ENCODE results near the gene VWA3A. TPM values are rescaled to one million over a fixed set of nuclear protein-coding genes. Genes with fewer than 3 reads are reported as not detected.

Gene VWA3A
- total RNA-seq, 2 donors from 2014 or later = 0.33 to 0.52 TPM

DNA sequence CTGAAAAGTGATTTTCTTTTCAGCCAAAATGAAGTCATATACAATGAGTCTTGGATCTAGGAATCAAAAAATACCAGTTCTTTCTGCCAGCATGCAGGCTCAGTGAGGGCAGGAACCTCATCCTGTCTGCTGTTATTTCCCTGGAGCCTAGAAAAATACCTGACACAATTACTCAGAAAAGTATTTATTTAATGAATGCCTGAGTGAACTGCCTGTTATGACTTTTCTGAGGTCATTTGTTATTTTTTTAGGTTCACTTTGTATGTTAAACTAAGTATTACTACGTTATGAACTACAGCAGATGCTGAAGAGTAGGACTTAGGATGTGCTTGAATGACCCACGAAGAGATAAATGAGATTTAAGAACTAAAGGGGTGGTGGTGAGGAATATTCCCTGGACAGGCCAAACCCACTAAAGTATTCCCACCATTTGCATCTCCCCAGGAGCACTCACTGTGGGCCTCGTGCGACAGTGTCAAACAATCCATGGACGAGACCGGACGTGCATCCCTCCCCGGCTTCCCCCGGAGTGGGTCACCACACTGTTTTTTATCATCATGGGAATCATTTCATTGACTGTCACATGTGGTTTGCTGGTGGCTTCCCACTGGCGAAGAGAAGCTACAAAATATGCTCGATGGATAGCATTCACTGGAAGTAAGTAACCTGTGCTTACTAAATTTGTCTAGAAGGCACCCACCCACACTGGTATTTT is 17.1 kb upstream of the VWA3A start:
- H3K27ac ChIP-seq = no peak overlapping the region
- no peaks in the 10 kb centered on the region for H3K9me3 ChIP-seq
- no peaks in the 10 kb centered on the region for H3K36me3 ChIP-seq (replicated peaks in 1 of 2; ENCODE audit: insufficient read depth in 1 of 2, low read depth in 2 of 2)
- intact Hi-C loops (cut with DNase I) = loop anchor here (5.0 kb wide), 1 partner anchor 68 kb away; the partner anchor contains the start of gene MOSMO
- ATAC-seq (no peak), DNase-seq (no peak)
- no peak for TF ChIP-seq POLR2A (IDR thresholded peaks at IDR 0.05)
- TF ChIP-seq, protein P1, sequence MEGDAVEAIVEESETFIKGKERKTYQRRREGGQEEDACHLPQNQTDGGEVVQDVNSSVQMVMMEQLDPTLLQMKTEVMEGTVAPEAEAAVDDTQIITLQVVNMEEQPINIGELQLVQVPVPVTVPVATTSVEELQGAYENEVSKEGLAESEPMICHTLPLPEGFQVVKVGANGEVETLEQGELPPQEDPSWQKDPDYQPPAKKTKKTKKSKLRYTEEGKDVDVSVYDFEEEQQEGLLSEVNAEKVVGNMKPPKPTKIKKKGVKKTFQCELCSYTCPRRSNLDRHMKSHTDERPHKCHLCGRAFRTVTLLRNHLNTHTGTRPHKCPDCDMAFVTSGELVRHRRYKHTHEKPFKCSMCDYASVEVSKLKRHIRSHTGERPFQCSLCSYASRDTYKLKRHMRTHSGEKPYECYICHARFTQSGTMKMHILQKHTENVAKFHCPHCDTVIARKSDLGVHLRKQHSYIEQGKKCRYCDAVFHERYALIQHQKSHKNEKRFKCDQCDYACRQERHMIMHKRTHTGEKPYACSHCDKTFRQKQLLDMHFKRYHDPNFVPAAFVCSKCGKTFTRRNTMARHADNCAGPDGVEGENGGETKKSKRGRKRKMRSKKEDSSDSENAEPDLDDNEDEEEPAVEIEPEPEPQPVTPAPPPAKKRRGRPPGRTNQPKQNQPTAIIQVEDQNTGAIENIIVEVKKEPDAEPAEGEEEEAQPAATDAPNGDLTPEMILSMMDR (IDR thresholded peaks at IDR 0.05) = no peak
- H3K27me3 ChIP-seq = no peaks in the 10 kb centered on the region
- 85 to 88% methylated on average over 11 of the region's 11 CpGs for WGBS, 2 donors
- no peak overlapping the region for H3K4me3 ChIP-seq
- no peaks in the 10 kb centered on the region for H3K4me1 ChIP-seq

GRCh38 chr16:22075776-22076175 is 16.6 kb upstream of the VWA3A start:
- Histone ChIP-seq H3K27me3 (no peaks in the 10 kb centered on the region), H3K4me1 (no peaks in the 10 kb centered on the region), H3K4me3 (no peak overlapping the region), H3K36me3 (replicated peaks in 1 of 2; ENCODE audit: insufficient read depth in 1 of 2, low read depth in 2 of 2) (no peaks in the 10 kb centered on the region), H3K9me3 (no peaks in the 10 kb centered on the region), H3K27ac (no peak overlapping the region)
- ATAC-seq (no peak), DNase-seq (no peak)
- intact Hi-C loops (cut with DNase I) = loop anchor here (5.0 kb wide), 1 partner anchor 68 kb away; the partner anchor contains the start of gene MOSMO
- 92 to 95% methylated on average over 1 of the region's 1 CpG for WGBS, 2 donors
- no peak for TF ChIP-seq POLR2A (IDR thresholded peaks at IDR 0.05)
- TF ChIP-seq, protein P1 (IDR thresholded peaks at IDR 0.05) = no peak

DNA sequence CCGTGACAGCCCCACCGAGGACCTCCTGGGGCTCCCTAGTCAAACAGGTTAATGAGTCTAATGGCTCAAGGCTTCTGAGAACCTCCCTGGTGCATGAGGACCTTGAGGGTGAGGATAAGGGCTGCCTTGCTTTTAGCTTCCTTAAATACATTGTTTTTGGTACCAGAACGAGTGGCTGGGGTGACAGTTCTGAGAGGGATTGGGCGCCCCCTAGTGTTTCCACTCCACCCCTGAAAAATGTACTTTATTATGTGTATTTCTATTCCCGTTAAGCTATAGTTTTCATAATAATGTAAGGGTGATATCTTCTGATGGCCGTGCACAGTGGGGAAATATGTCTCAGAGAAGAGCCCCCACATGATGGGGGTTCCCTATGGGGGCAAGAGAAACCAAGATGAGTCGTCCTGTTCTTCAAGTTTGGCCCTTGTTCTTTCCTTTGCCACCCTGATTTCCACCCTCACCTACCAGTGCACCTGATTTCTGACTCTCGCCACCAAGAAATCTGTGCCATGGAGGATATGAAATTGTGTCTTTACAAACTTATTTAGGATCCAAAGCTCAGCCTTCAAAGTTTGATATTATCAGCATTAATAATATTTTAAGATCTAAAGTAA is 14.5 kb upstream of the VWA3A start:
- no peak for ATAC-seq
- WGBS, 2 donors = 39 to 41% methylated on average over 8 of the region's 8 CpGs

GRCh38 chr16:22078656-22079055 is 13.7 kb upstream of the VWA3A start:
- Histone ChIP-seq H3K4me3 (no peak overlapping the region), H3K36me3 (replicated peaks in 1 of 2; ENCODE audit: insufficient read depth in 1 of 2, low read depth in 2 of 2) (no peaks in the 10 kb centered on the region), H3K4me1 (no peaks in the 10 kb centered on the region), H3K9me3 (no peaks in the 10 kb centered on the region), H3K27me3 (no peaks in the 10 kb centered on the region), H3K27ac (no peak overlapping the region)
- TF ChIP-seq, protein P1 (IDR thresholded peaks at IDR 0.05) = no peak
- no peak for TF ChIP-seq POLR2A (IDR thresholded peaks at IDR 0.05)
- intact Hi-C loops (cut with DNase I) = loop anchor here (5.0 kb wide), 1 partner anchor 71 kb away; the partner anchor contains the start of gene MOSMO
- ATAC-seq (no peak), DNase-seq (no peak)
- 68 to 78% methylated on average over 1 of the region's 1 CpG for WGBS, 2 donors

More for the DNA sequence above, 14.5 kb upstream of the VWA3A start:
- intact Hi-C loops (cut with DNase I) = loop anchor here (5.0 kb wide), 1 partner anchor 71 kb away; the partner anchor contains the start of gene MOSMO
- H3K27ac ChIP-seq = no peak overlapping the region
- H3K9me3 ChIP-seq = no peaks in the 10 kb centered on the region
- DNase-seq = peak; percentile 48 to 76 (median 68)
- no peaks in the 10 kb centered on the region for H3K4me1 ChIP-seq
- no peaks in the 10 kb centered on the region for H3K27me3 ChIP-seq
- H3K4me3 ChIP-seq = no peak overlapping the region
- TF ChIP-seq POLR2A (IDR thresholded peaks at IDR 0.05) = no peak
- TF ChIP-seq, protein P1 (IDR thresholded peaks at IDR 0.05) = peak; percentile 65 to 94 (median 71)
- H3K36me3 ChIP-seq (replicated peaks in 1 of 2; ENCODE audit: insufficient read depth in 1 of 2, low read depth in 2 of 2) = no peaks in the 10 kb centered on the region

Measured in body of pancreas (tissue), 4 donors.